Muscle of back (tissue), 11 donors: Measurements from ENCODE around the gene HSD17B1. TPM values are rescaled to one million over a fixed set of nuclear protein-coding genes. Genes with fewer than 3 reads are reported as not detected.
A peak's percentile ranks its signal among the peaks of the same experiment; 100 is the strongest.
"Not testable (repeated sequence)": the region's sequence is repeated elsewhere in the genome, so short reads cannot be mapped to it uniquely, and the experiment has no call there.

ENCODE experiments used
- DNase-seq, 3 donors: peaks; one replicate each; pipeline versions ENCODE4 v3.0.0 to v3.0.0-alpha.2; 2013
- polyA plus RNA-seq, 10 donors: library from polyadenylated mRNA; unstranded; fragments of 120-200 nt; gene quantifications; one replicate each; pipeline ENCODE4 v1.2.1, GENCODE V29; 2013; ENCODE audit not compliant: insufficient read length in 10 of 10

The HSD17B1 gene
- polyA plus RNA-seq, 10 donors = 1.7 to 3.6 (median 2.6) TPM

GRCh38 chr17:42525221-42525620 lies 27.5 kb upstream of the HSD17B1 start:
- DNase-seq = peak in 1 of 3 donors; percentile 80

GRCh38 chr17:42526031-42526444 lies 26.7 kb upstream of the HSD17B1 start:
- peak in 1 of 3 donors; percentile 39 for DNase-seq

- DNase-seq = no peak
These were observed 24.8 kb upstream of the HSD17B1 start for GRCh38 chr17:42527932-42528331.

- no peak for DNase-seq
These were observed 23.7 kb upstream of the HSD17B1 start for GRCh38 chr17:42529061-42529460.

GRCh38 chr17:42530952-42531454 lies 21.7 kb upstream of the HSD17B1 start:
- no peak for DNase-seq

GRCh38 chr17:42531455-42532354 lies 21.0 kb upstream of the HSD17B1 start:
- peak in 2 of 3 donors; percentile 63 to 81 for DNase-seq

GRCh38 chr17:42535155-42536047 lies 17.3 kb upstream of the HSD17B1 start:
- DNase-seq = no peak

GRCh38 chr17:42536048-42536371 lies 16.7 kb upstream of the HSD17B1 start, which contains the start of gene NAGLU:
TSS of gene NAGLU (plus strand) at chr17:42536241. CDS start at chr17:42536273, 32 bp downstream.
- peak; percentile 93 to 97 (median 96) for DNase-seq

GRCh38 chr17:42536372-42537155 lies 16.2 kb upstream of the HSD17B1 start:
- peak; percentile 81 to 93 (median 82) for DNase-seq

- DNase-seq = no peak
These were observed 15.4 kb upstream of the HSD17B1 start for GRCh38 chr17:42537156-42537805.

GRCh38 chr17:42537826-42538451 lies 14.8 kb upstream of the HSD17B1 start:
- no peak for DNase-seq

- DNase-seq = no peak
These were observed 14.2 kb upstream of the HSD17B1 start for GRCh38 chr17:42538482-42538881.

GRCh38 chr17:42540558-42540957 lies 12.2 kb upstream of the HSD17B1 start:
- DNase-seq = not testable (repeated sequence)

GRCh38 chr17:42541041-42541833 lies 11.5 kb upstream of the HSD17B1 start:
- DNase-seq = no peak

GRCh38 chr17:42543190-42544079 lies 9.3 kb upstream of the HSD17B1 start:
- peak in 2 of 3 donors; percentile 48 to 72 for DNase-seq

- DNase-seq = no peak
These were observed 7.8 kb upstream of the HSD17B1 start for GRCh38 chr17:42544874-42545283.

GRCh38 chr17:42545755-42546505 lies 6.8 kb upstream of the HSD17B1 start:
- not testable (repeated sequence) for DNase-seq
